HEK293 (cell line): ENCODE measurements around the gene TNFSF11.

ENCODE experiments used
- CTCF ChIA-PET: fragments of 350-600 bp; formaldehyde crosslinking; extraction: SDS; loops from one replicate; lab custom pipeline; 2021; ENCODE audit warnings: antibody characterized with exemption; lab: Yijun Ruan, JAX
- POLR2A ChIA-PET: fragments of 300-600 bp; formaldehyde crosslinking; extraction: SDS; loops from one replicate; lab custom pipeline; 2020; ENCODE audit warnings: antibody characterized with exemption, inconsistent platforms; lab: Yijun Ruan, JAX
- H3K27ac ChIP-seq: fragments of 200-500 bp; sonication (Bioruptor generic); 2 replicates; pipeline ENCODE4 v1.5.1; 2014; ENCODE audit warnings: low read depth, low read length, control low read depth, inconsistent platforms; ENCODE audit errors: extremely low read depth
- H3K36me3 ChIP-seq, 2 experiments: fragments of 200-500 bp in 1 of 2; sonication (Bioruptor generic) in 1 of 2; 1 replicate in 1 of 2; 2 replicates in 1 of 2; pipeline ENCODE4 v1.5.1; 2014 to 2017; ENCODE audit warnings: inconsistent platforms in 2 of 2, low read length in 2 of 2; ENCODE audit not compliant: control insufficient read depth in 2 of 2, insufficient read depth in 1 of 2
- H3K4me1 ChIP-seq: fragments of 200-500 bp; sonication (Bioruptor generic); 2 replicates; pipeline ENCODE4 v1.5.1; 2014; ENCODE audit warnings: mild to moderate bottlenecking, low read length, inconsistent platforms; ENCODE audit not compliant: control insufficient read depth, insufficient read depth
- H3K4me3 ChIP-seq: 2 replicates; pipeline ENCODE4 v1.5.1; 2011; ENCODE audit warnings: low read depth, mild to moderate bottlenecking, control low read depth, low read length, moderate library complexity
- H3K9me3 ChIP-seq: fragments of 200-500 bp; sonication (Bioruptor generic); 2 replicates; pipeline ENCODE4 v1.5.1; 2014; ENCODE audit warnings: low read depth, low read length, inconsistent platforms; ENCODE audit not compliant: control insufficient read depth, insufficient read depth
- BCL6B ChIP-seq: fragments of 450-650 bp; formaldehyde crosslinking; IDR thresholded peaks from 2 replicates; pipeline ENCODE4 v1.5.1; 2017; ENCODE audit warnings: missing biosample characterization, missing genetic modification characterization
- GLI2 ChIP-seq: fragments of 450-650 bp; formaldehyde crosslinking; IDR thresholded peaks from 2 replicates; pipeline ENCODE4; 2017; ENCODE audit warnings: missing biosample characterization, missing genetic modification characterization, low read depth, borderline replicate concordance
- KLF17 ChIP-seq: fragments of 450-650 bp; formaldehyde crosslinking; IDR thresholded peaks from 2 replicates; pipeline ENCODE4 v1.5.1; 2016; ENCODE audit warnings: missing biosample characterization, missing genetic modification characterization
- PATZ1 ChIP-seq: fragments of 450-650 bp; formaldehyde crosslinking; IDR thresholded peaks from 2 replicates; pipeline ENCODE4 v1.5.1; 2016; ENCODE audit warnings: missing biosample characterization, missing genetic modification characterization
- SCRT1 ChIP-seq: fragments of 450-650 bp; formaldehyde crosslinking; IDR thresholded peaks from 2 replicates; pipeline ENCODE4 v1.5.1; 2016; ENCODE audit warnings: missing biosample characterization, missing genetic modification characterization, borderline replicate concordance
- SCRT2 ChIP-seq: fragments of 450-650 bp; formaldehyde crosslinking; IDR thresholded peaks from 2 replicates; pipeline ENCODE4 v1.5.1; 2016; ENCODE audit warnings: missing biosample characterization, missing genetic modification characterization
- SETDB1 ChIP-seq: IDR thresholded peaks from one replicate; pipeline ENCODE4 v1.6.1; 2017; ENCODE audit warnings: mild to moderate bottlenecking, low read length, moderate library complexity, mixed read lengths; ENCODE audit not compliant: insufficient read length
- YY2 ChIP-seq: fragments of 450-650 bp; formaldehyde crosslinking; IDR thresholded peaks from 2 replicates; pipeline ENCODE4 v1.5.1; 2016; ENCODE audit warnings: missing biosample characterization, missing genetic modification characterization
- ZBTB21 ChIP-seq: fragments of 450-650 bp; formaldehyde crosslinking; IDR thresholded peaks from 2 replicates; pipeline ENCODE4 v1.5.1; 2017; ENCODE audit warnings: missing biosample characterization, missing genetic modification characterization
- ZEB2 ChIP-seq: fragments of 450-650 bp; formaldehyde crosslinking; IDR thresholded peaks from 2 replicates; pipeline ENCODE4 v1.5.1; 2016; ENCODE audit warnings: missing biosample characterization, missing genetic modification characterization
- ZFP37 ChIP-seq: fragments of 450-650 bp; formaldehyde crosslinking; IDR thresholded peaks from 2 replicates; pipeline ENCODE4 v1.5.1; 2016; ENCODE audit warnings: missing biosample characterization, missing genetic modification characterization
- ZFP41 ChIP-seq: fragments of 450-650 bp; formaldehyde crosslinking; IDR thresholded peaks from 2 replicates; pipeline ENCODE4 v1.5.1; 2016; ENCODE audit warnings: missing biosample characterization, missing genetic modification characterization, borderline replicate concordance
- ZNF132 ChIP-seq: fragments of 450-650 bp; formaldehyde crosslinking; IDR thresholded peaks from 2 replicates; pipeline ENCODE4 v1.5.1; 2017; ENCODE audit warnings: missing biosample characterization, missing genetic modification characterization, borderline replicate concordance
- ZNF169 ChIP-seq: fragments of 450-650 bp; formaldehyde crosslinking; IDR thresholded peaks from 2 replicates; pipeline ENCODE4 v1.5.1; 2016; ENCODE audit warnings: missing biosample characterization, missing genetic modification characterization
- ZNF2 ChIP-seq: fragments of 450-650 bp; formaldehyde crosslinking; IDR thresholded peaks from 2 replicates; pipeline ENCODE4 v1.5.1; 2016; ENCODE audit warnings: missing biosample characterization, missing genetic modification characterization
- ZNF211 ChIP-seq: fragments of 450-650 bp; formaldehyde crosslinking; IDR thresholded peaks from 2 replicates; pipeline ENCODE4 v1.5.1; 2016; ENCODE audit warnings: low read depth, missing biosample characterization, missing genetic modification characterization
- ZNF223 ChIP-seq: fragments of 450-650 bp; formaldehyde crosslinking; IDR thresholded peaks from 2 replicates; pipeline ENCODE4 v1.5.1; 2016; ENCODE audit warnings: missing biosample characterization, missing genetic modification characterization
- ZNF23 ChIP-seq: fragments of 450-650 bp; formaldehyde crosslinking; IDR thresholded peaks from 2 replicates; pipeline ENCODE4 v1.5.1; 2016; ENCODE audit warnings: missing biosample characterization, missing genetic modification characterization, borderline replicate concordance
- ZNF24 ChIP-seq: fragments of 450-650 bp; formaldehyde crosslinking; IDR thresholded peaks from 2 replicates; pipeline ENCODE4 v1.5.1; 2016; ENCODE audit warnings: missing biosample characterization, missing genetic modification characterization
- ZNF341 ChIP-seq: fragments of 450-650 bp; formaldehyde crosslinking; IDR thresholded peaks from 2 replicates; pipeline ENCODE4; 2016; ENCODE audit warnings: low read depth, missing biosample characterization, missing genetic modification characterization
- ZNF362 ChIP-seq: fragments of 450-650 bp; formaldehyde crosslinking; IDR thresholded peaks from 2 replicates; pipeline ENCODE4 v1.5.1; 2016; ENCODE audit warnings: missing biosample characterization, missing genetic modification characterization
- ZNF366 ChIP-seq: fragments of 450-650 bp; formaldehyde crosslinking; conservative IDR thresholded peaks from 2 replicates; pipeline ENCODE4 v1.5.1; 2016; ENCODE audit warnings: missing biosample characterization, missing genetic modification characterization
- ZNF473 ChIP-seq: fragments of 450-650 bp; formaldehyde crosslinking; IDR thresholded peaks from 2 replicates; pipeline ENCODE4 v1.5.1; 2017; ENCODE audit warnings: missing biosample characterization, missing genetic modification characterization
- ZNF623 ChIP-seq: fragments of 450-650 bp; formaldehyde crosslinking; IDR thresholded peaks from 2 replicates; pipeline ENCODE4 v1.5.1; 2016; ENCODE audit warnings: missing biosample characterization, missing genetic modification characterization
- ZNF629 ChIP-seq: fragments of 450-650 bp; formaldehyde crosslinking; IDR thresholded peaks from 2 replicates; pipeline ENCODE4 v1.5.1; 2017; ENCODE audit warnings: missing biosample characterization, missing genetic modification characterization
- ZNF704 ChIP-seq: fragments of 450-650 bp; formaldehyde crosslinking; IDR thresholded peaks from 2 replicates; pipeline ENCODE4 v1.5.1; 2016; ENCODE audit warnings: missing biosample characterization, missing genetic modification characterization

Gene TNFSF11

GRCh38 chr13:42614436-42615035, 40.6 kb downstream of the TNFSF11 start:
- POLR2A ChIA-PET: interaction anchor here (0.6 kb wide), 1 partner anchor 13 kb away, joined by 5 read pairs; no protein-coding TSS in a partner anchor
- Histone ChIP-seq H3K27ac (no peak overlapping the region), H3K9me3 (no peaks in the 10 kb centered on the region), H3K4me1 (no peaks in the 10 kb centered on the region), H3K36me3 (no peaks in the 10 kb centered on the region), H3K4me3 (no peak overlapping the region)
- CTCF ChIA-PET: no interaction called here
- TF ChIP-seq ZNF23: no peak

- ChIA-PET CTCF (interaction anchor here (0.6 kb wide), 1 partner anchor 354 kb away, joined by 3 read pairs; no protein-coding TSS in a partner anchor), POLR2A (no interaction called here)
- H3K4me1 ChIP-seq: no peaks in the 10 kb centered on the region; the same call in 1 of the 2 replicates
- no peak overlapping the region for H3K4me3 ChIP-seq
- no peaks in the 10 kb centered on the region for H3K9me3 ChIP-seq
- TF ChIP-seq BCL6B (tag by site-specific recombination): 0 out of 2 replicates have a peak, but pooled peaks have one; percentile 40
- TF ChIP-seq ZFP41 (tag by site-specific recombination): no peak
- no peak for TF ChIP-seq ZNF362 (tag by site-specific recombination)
- TF ChIP-seq ZFP37 (tag by site-specific recombination): no peak
- TF ChIP-seq YY2: no peak
- TF ChIP-seq SETDB1: peak; percentile 27
- TF ChIP-seq ZNF366 (tag by site-specific recombination): 0 out of 2 replicates have a peak, but pooled peaks have one; percentile 12
- TF ChIP-seq ZEB2 (tag by site-specific recombination): 0 out of 2 replicates have a peak, but pooled peaks have one; percentile 30
- TF ChIP-seq ZNF2 (tag by site-specific recombination): no peak
- TF ChIP-seq ZNF629: 0 out of 2 replicates have a peak, but pooled peaks have one; percentile 10
- 0 out of 2 replicates have a peak, but pooled peaks have one; percentile 34 for TF ChIP-seq ZNF24 (tag by site-specific recombination)
- TF ChIP-seq ZNF211 (tag by site-specific recombination): no peak
- TF ChIP-seq SCRT2 (tag by site-specific recombination): no peak
- no peak for TF ChIP-seq ZNF132
- H3K27ac ChIP-seq: no peak overlapping the region
- no peaks in the 10 kb centered on the region for H3K36me3 ChIP-seq
These were observed 41.7 kb downstream of the TNFSF11 start for GRCh38 chr13:42615691-42616090.

- ChIA-PET CTCF (interaction anchor here (0.8 kb wide), 1 partner anchor 21 kb away, joined by 3 read pairs; no protein-coding TSS in a partner anchor), POLR2A (no interaction called here)
- no peak overlapping the region for H3K27ac ChIP-seq
- no peaks in the 10 kb centered on the region for H3K36me3 ChIP-seq
- no peak overlapping the region for H3K4me3 ChIP-seq
- H3K9me3 ChIP-seq: no peaks in the 10 kb centered on the region
- H3K4me1 ChIP-seq: no peaks in the 10 kb centered on the region; the same call in 1 of the 2 replicates
- no peak for TF ChIP-seq ZBTB21 (tag by site-specific recombination)
- TF ChIP-seq ZNF473 (tag by site-specific recombination): no peak
- no peak for TF ChIP-seq PATZ1
- no peak for TF ChIP-seq ZNF169
- TF ChIP-seq SCRT1 (tag by site-specific recombination): no peak
- TF ChIP-seq KLF17 (tag by site-specific recombination): no peak
- no peak for TF ChIP-seq ZNF341
- no peak for TF ChIP-seq GLI2 (tag by site-specific recombination)
- TF ChIP-seq ZNF704 (tag by site-specific recombination): no peak
- TF ChIP-seq ZNF623: no peak
- no peak for TF ChIP-seq ZNF223
- TF ChIP-seq YY2: no peak
These were observed 43.3 kb downstream of the TNFSF11 start for GRCh38 chr13:42617221-42617620.
